Suprapubic skin (tissue), 4 donors: ENCODE results near the gene FCAMR. TPM values are rescaled to one million over a fixed set of nuclear protein-coding genes. Genes with fewer than 3 reads are reported as not detected.

Source experiments
- DNase-seq, 2 donors: peaks; one replicate each; pipeline ENCODE4 v3.0.0-alpha.2; 2019; ENCODE audit warnings: low spot score in 2 of 2
- H3K27ac ChIP-seq: fragments of 200-600 bp; sonication (generic); one replicate; pipeline ENCODE4 v1.5.1; 2019
- H3K27me3 ChIP-seq: fragments of 200-600 bp; sonication (generic); one replicate; pipeline ENCODE4 v1.5.1; 2019
- H3K36me3 ChIP-seq: fragments of 200-600 bp; sonication (generic); one replicate; pipeline ENCODE4 v1.5.1; 2019
- H3K4me1 ChIP-seq: fragments of 200-600 bp; sonication (generic); one replicate; pipeline ENCODE4 v1.5.1; 2019
- H3K4me3 ChIP-seq: fragments of 200-600 bp; sonication (generic); one replicate; pipeline ENCODE4 v1.5.1; 2019; ENCODE audit warnings: mild to moderate bottlenecking
- H3K9me3 ChIP-seq: fragments of 200-600 bp; sonication (generic); one replicate; pipeline ENCODE4 v1.5.1; 2019
- CTCF ChIP-seq, 2 donors: fragments of 200-600 bp in 1 of 2; fragments of 450-650 bp in 1 of 2; sonication (generic) in 1 of 2; IDR thresholded peaks; one replicate each; pipeline ENCODE4 v1.5.1; 2016 to 2019; ENCODE audit warnings: antibody characterized with exemption in 2 of 2, mild to moderate bottlenecking in 1 of 2, moderate library complexity in 1 of 2
- EP300 ChIP-seq: sonication (generic); formaldehyde crosslinking; IDR thresholded peaks from one replicate; pipeline ENCODE4 v1.6.1; 2017; ENCODE audit warnings: antibody characterized with exemption
- POLR2A ChIP-seq, 2 donors: fragments of 450-650 bp; IDR thresholded peaks; one replicate each; pipeline ENCODE4 v1.6.1; 2017; ENCODE audit warnings: antibody characterized with exemption in 2 of 2, mild to moderate bottlenecking in 2 of 2, moderate library complexity in 2 of 2
- POLR2AphosphoS5 ChIP-seq, 3 donors: sonication (generic); formaldehyde crosslinking; IDR thresholded peaks; one replicate each; pipeline ENCODE4 v1.6.1; 2017; ENCODE audit warnings: antibody characterized with exemption in 3 of 3
- WGBS: methylation state at CpG from one replicate; pipeline ENCODE4 v1.1.5; 2018; 5-methylcytosine and 5-hydroxymethylcytosine counted together
- total RNA-seq, 4 donors: library from RNA; depleted of rRNA; stranded (reverse); fragments of >200 nt; gene quantifications; one replicate each; pipeline ENCODE4 v1.1.0, GENCODE V29; 2016

The FCAMR gene
- total RNA-seq, 4 donors from 2014 or later = not detected

GRCh38 chr1:206949641-206950040, 20.6 kb downstream of the FCAMR start:
- TF ChIP-seq POLR2AphosphoS5 (IDR thresholded peaks at IDR 0.05) = no peak
- TF ChIP-seq POLR2A (IDR thresholded peaks at IDR 0.05) = no peak
- no peak for TF ChIP-seq EP300
- no peak for TF ChIP-seq CTCF (IDR thresholded peaks at IDR 0.05)
- Histone ChIP-seq H3K4me1 (peaks cover 13% of the 10 kb centered on the region), H3K4me3 (no peak overlapping the region), H3K36me3 (no peaks in the 10 kb centered on the region), H3K9me3 (no peaks in the 10 kb centered on the region), H3K27me3 (peaks cover 11% of the 10 kb centered on the region), H3K27ac (no peak overlapping the region)
- 95% methylated on average over 5 of the region's 5 CpGs for WGBS
- DNase-seq = no peak

- no peaks in the 10 kb centered on the region for H3K36me3 ChIP-seq
- no peaks in the 10 kb centered on the region for H3K9me3 ChIP-seq
- peaks cover 13% of the 10 kb centered on the region for H3K4me1 ChIP-seq
- H3K4me3 ChIP-seq = no peak overlapping the region
- TF ChIP-seq POLR2A (IDR thresholded peaks at IDR 0.05) (no peak), EP300 (no peak)
- H3K27me3 ChIP-seq = peaks cover 11% of the 10 kb centered on the region
- H3K27ac ChIP-seq = no peak overlapping the region
- DNase-seq = no peak
- WGBS = 80% methylated on average over 4 of the region's 4 CpGs
Measured at GRCh38 chr1:206949208-206949607, 21.1 kb downstream of the FCAMR start.

- Histone ChIP-seq H3K4me3 (no peak overlapping the region), H3K27ac (no peak overlapping the region), H3K9me3 (no peaks in the 10 kb centered on the region), H3K4me1 (peaks cover 3% of the 10 kb centered on the region), H3K27me3 (peaks cover 13% of the 10 kb centered on the region), H3K36me3 (no peaks in the 10 kb centered on the region)
- WGBS = 78% methylated on average over 3 of the region's 3 CpGs
- TF ChIP-seq EP300 (no peak), CTCF (IDR thresholded peaks at IDR 0.05) (no peak)
- DNase-seq = no peak
Measured at GRCh38 chr1:206947255-206947654, 23.0 kb downstream of the FCAMR start.

GRCh38 chr1:206946261-206946660, 24.0 kb downstream of the FCAMR start, which contains the start of gene PIGR:
TSS of gene PIGR (minus strand) at chr1:206946466. CDS start at chr1:206940531, 5,935 bp downstream.
- Histone ChIP-seq H3K36me3 (no peaks in the 10 kb centered on the region), H3K9me3 (no peaks in the 10 kb centered on the region), H3K4me1 (no peaks in the 10 kb centered on the region), H3K27me3 (peaks cover 15% of the 10 kb centered on the region), H3K4me3 (no peak within 1 kb of the TSS), H3K27ac (no peak within 1 kb of the TSS)
- 83% methylated on average over 7 of the region's 7 CpGs for WGBS
- no peak for TF ChIP-seq CTCF (IDR thresholded peaks at IDR 0.05)
- TF ChIP-seq POLR2A (IDR thresholded peaks at IDR 0.05) = no peak
- no peak for TF ChIP-seq EP300
- no peak for TF ChIP-seq POLR2AphosphoS5 (IDR thresholded peaks at IDR 0.05)
- DNase-seq = no peak

GRCh38 chr1:206945779-206946178, 24.5 kb downstream of the FCAMR start:
- H3K27me3 ChIP-seq = peaks cover 15% of the 10 kb centered on the region
- H3K4me1 ChIP-seq = no peaks in the 10 kb centered on the region
- H3K36me3 ChIP-seq = no peaks in the 10 kb centered on the region
- no peaks in the 10 kb centered on the region for H3K9me3 ChIP-seq
- 92% methylated on average over 4 of the region's 4 CpGs for WGBS
- TF ChIP-seq POLR2AphosphoS5 (IDR thresholded peaks at IDR 0.05) (no peak), CTCF (IDR thresholded peaks at IDR 0.05) (no peak)
- no peak overlapping the region for H3K27ac ChIP-seq
- DNase-seq = no peak
- no peak overlapping the region for H3K4me3 ChIP-seq

- WGBS = 72% methylated on average over 5 of the region's 5 CpGs
- Histone ChIP-seq H3K4me1 (peaks cover 7% of the 10 kb centered on the region), H3K9me3 (no peaks in the 10 kb centered on the region), H3K27me3 (peaks cover 15% of the 10 kb centered on the region), H3K4me3 (no peak overlapping the region), H3K27ac (no peak overlapping the region), H3K36me3 (no peaks in the 10 kb centered on the region)
- no peak for DNase-seq
- TF ChIP-seq POLR2A (IDR thresholded peaks at IDR 0.05) = no peak
- no peak for TF ChIP-seq POLR2AphosphoS5 (IDR thresholded peaks at IDR 0.05)
- TF ChIP-seq EP300 = no peak
- TF ChIP-seq CTCF (IDR thresholded peaks at IDR 0.05) = no peak
Measured at GRCh38 chr1:206944703-206945102, 25.6 kb downstream of the FCAMR start.
